Measurements from ENCODE around the gene ARID1A. TPM values are rescaled to one million over a fixed set of nuclear protein-coding genes. Genes with fewer than 3 reads are reported as not detected.

The ARID1A gene
- total RNA-seq, 2 experiments from 2014 or later: 73.1 to 112 TPM

DNA sequence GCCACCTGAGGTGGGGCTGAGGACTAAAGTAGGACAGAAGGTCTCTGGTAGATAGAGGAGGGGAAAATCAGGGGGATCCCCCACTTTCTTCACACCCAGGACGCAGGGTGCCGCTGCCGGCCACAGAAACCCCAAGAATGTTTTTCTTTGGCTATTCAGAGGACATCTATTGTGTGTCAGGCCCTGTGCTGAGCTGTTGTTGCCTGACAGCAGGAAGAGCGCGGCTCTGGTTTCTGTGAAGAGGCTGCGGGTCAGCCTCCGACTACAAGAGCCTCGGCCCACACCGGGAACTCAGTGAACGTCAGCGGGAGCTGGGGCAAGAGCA lies 91.5 kb downstream of the ARID1A start:
- ChIA-PET POLR2A (interaction anchor here (0.6 to 5.8 kb wide), 8 partner anchors 18 to 315 kb away, joined by 3 to 83 read pairs (median 4); partner anchors contain the start of gene HMGN2), CTCF (interaction anchor here (0.5 to 8.0 kb wide), 14 partner anchors 15 to 185 kb away, joined by 3 to 180 read pairs (median 8); no protein-coding TSS in a partner anchor)
- peak; percentile 34 for ATAC-seq
- peaks cover 21% of the 10 kb centered on the region for H3K36me3 Mint-ChIP-seq (ENCODE audit: low read depth)
- peak overlapping the region; percentile 99 for H3K27ac Mint-ChIP-seq
- H3K9me3 Mint-ChIP-seq (ENCODE audit: low read depth): no peaks in the 10 kb centered on the region
- H3K27me3 Mint-ChIP-seq: no peaks in the 10 kb centered on the region
- intact Hi-C loops (cut with DNase I, micrococcal nuclease): loop anchor here (1.0 to 5.0 kb wide), 5 partner anchors 39 to 940 kb away; partner anchors contain the start of genes FAM76A (in 1 of the 2) and ZDHHC18 (in 1 of the 2)
- H3K4me1 Mint-ChIP-seq: peaks cover 56% of the 10 kb centered on the region
- DNase-seq: peak; percentile 84
- H3K4me3 Mint-ChIP-seq: peak overlapping the region; percentile 82

DNA sequence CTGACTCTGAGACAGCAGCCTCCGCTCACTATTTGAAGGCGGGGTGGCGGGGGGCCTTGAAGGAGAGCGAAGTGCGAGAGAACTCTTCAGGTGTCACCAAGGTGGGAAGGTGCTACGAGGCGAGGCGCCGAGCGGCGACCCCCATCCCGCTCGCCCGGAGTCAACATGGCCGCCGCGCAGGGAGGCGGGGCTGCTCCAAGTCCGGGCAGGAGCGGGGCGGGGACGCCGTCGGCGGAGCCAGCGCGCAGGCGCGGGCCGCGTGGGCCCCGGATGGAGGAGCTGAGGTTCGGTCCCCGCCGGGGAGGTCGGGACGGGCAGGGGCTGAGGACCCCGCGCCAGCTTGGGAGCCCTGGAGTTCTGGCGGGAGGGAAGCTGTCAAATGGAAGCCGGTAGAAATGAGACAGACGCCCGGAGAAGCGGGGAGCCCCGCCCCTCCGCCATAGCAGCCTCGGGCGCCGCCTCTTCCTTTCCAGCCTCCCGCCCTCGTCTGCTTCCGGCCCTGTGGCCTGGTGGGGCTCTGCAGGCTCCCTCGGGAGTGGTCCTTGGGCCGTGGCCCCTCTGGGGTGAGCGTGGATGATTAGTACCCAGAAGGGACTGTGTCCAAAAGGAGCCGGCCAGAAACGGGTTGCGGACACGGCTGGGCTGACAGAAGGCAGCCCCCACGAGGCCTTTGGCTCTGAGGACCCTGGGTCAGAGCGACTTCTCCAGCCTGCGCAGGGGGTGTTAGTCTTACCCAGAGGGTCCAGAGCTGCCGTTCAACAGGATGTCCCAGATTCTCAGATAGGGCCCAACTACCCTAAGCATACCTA lies 92.1 kb downstream of the ARID1A start, which contains the start of gene PIGV:
TSS of gene PIGV (plus strand) at position 245 of the 809 bp plus-strand sequence. CDS start 2,866 bp downstream, outside the sequence.
- H3K9me3 Mint-ChIP-seq (ENCODE audit: low read depth): no peaks in the 10 kb centered on the region
- peaks cover 20% of the 10 kb centered on the region for H3K36me3 Mint-ChIP-seq (ENCODE audit: low read depth)
- ATAC-seq: peak; percentile 48
- H3K27ac Mint-ChIP-seq: peak within 1 kb of the TSS; percentile 99
- H3K4me3 Mint-ChIP-seq: peak within 1 kb of the TSS; percentile 82
- POLR2A ChIA-PET: interaction anchor here (0.6 to 5.8 kb wide), 10 partner anchors 18 to 316 kb away, joined by 3 to 83 read pairs (median 6); partner anchors contain the start of gene HMGN2
- DNase-seq: peak; percentile 93
- no peaks in the 10 kb centered on the region for H3K27me3 Mint-ChIP-seq
- H3K4me1 Mint-ChIP-seq: peaks cover 55% of the 10 kb centered on the region
- CTCF ChIA-PET: interaction anchor here (0.5 to 8.0 kb wide), 37 partner anchors 12 to 287 kb away, joined by 3 to 180 read pairs (median 6); no protein-coding TSS in a partner anchor
- intact Hi-C loops (cut with DNase I, micrococcal nuclease): loop anchor here (1.0 to 5.0 kb wide), 6 partner anchors 38 to 939 kb away; partner anchors contain the start of genes DHDDS (in 1 of the 2), FAM76A (in 1 of the 2) and ZDHHC18 (in 1 of the 2)

GRCh38 chr1:26788515-26788785 lies 92.6 kb downstream of the ARID1A start:
- Mint-ChIP-seq H3K4me1 (peaks cover 60% of the 10 kb centered on the region), H3K27me3 (no peaks in the 10 kb centered on the region), H3K9me3 (ENCODE audit: low read depth) (no peaks in the 10 kb centered on the region), H3K27ac (peak overlapping the region; percentile 99), H3K36me3 (ENCODE audit: low read depth) (peaks cover 20% of the 10 kb centered on the region), H3K4me3 (peak overlapping the region; percentile 82)
- ChIA-PET POLR2A (interaction anchor here (0.7 to 5.8 kb wide), 11 partner anchors 44 to 288 kb away, joined by 3 to 83 read pairs (median 5); partner anchors contain the start of gene GPN2), CTCF (interaction anchor here (0.7 to 8.0 kb wide), 44 partner anchors 11 to 288 kb away, joined by 3 to 180 read pairs (median 4); no protein-coding TSS in a partner anchor)
- peak; percentile 3 for ATAC-seq
- peak; percentile 56 for DNase-seq
- intact Hi-C loops (cut with DNase I, micrococcal nuclease): loop anchor here (1.0 to 5.0 kb wide), 3 partner anchors 44 to 939 kb away; partner anchors contain the start of genes DHDDS (in 1 of the 2) and FAM76A (in 1 of the 2)

DNA sequence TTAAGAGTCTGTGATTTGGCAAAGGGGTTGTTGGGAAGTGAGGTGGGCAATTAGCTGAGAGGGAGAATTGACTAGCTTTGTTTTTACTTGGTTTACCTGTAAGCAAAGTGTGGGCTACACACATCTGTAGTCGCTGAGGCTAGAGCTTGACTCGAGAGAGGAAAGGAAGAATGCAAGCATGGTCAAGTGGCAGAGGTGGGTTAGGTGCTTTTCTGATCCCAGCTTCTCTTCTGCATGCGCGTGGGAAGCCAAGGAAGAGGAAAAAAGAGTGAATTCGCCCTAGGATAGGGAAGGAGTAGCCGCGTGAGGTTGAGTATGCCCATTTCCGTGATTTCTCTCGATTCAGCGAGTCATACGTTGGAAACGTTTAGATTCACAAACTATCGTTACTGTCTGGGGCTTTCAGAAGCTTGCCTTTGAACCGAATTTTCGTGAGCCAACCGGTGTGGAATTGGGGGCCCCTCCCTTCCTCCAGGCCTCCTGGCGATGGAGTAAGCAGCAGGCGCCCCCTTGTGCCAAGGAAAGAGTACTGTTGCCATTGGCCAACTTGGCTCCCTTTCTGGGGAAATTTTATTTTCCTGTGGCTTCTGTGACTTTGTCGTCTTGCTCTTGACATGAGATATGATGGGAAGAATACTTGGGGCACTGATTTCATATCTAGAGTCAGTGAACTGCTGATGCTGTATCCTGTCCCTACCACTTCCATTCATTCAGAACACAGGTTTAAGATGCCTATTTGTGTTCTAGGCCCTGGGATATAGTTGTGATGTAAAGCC lies 93.2 kb downstream of the ARID1A start:
- CTCF ChIA-PET: interaction anchor here (0.7 to 8.0 kb wide), 47 partner anchors 11 to 288 kb away, joined by 3 to 180 read pairs (median 4); partner anchors contain the start of gene KDF1
- no peaks in the 10 kb centered on the region for H3K27me3 Mint-ChIP-seq
- H3K4me1 Mint-ChIP-seq: peaks cover 60% of the 10 kb centered on the region
- POLR2A ChIA-PET: interaction anchor here (0.6 to 5.8 kb wide), 12 partner anchors 45 to 288 kb away, joined by 3 to 83 read pairs (median 4); partner anchors contain the start of genes GPATCH3 and GPN2
- H3K4me3 Mint-ChIP-seq: peak overlapping the region; percentile 82
- ATAC-seq (peak; percentile 28), DNase-seq (peak; percentile 94)
- peak overlapping the region; percentile 99 for H3K27ac Mint-ChIP-seq
- peaks cover 22% of the 10 kb centered on the region for H3K36me3 Mint-ChIP-seq (ENCODE audit: low read depth)
- no peaks in the 10 kb centered on the region for H3K9me3 Mint-ChIP-seq (ENCODE audit: low read depth)
- intact Hi-C loops (cut with DNase I, micrococcal nuclease): loop anchor here (1.0 to 5.0 kb wide), 11 partner anchors 21 to 938 kb away; partner anchors contain the start of genes DHDDS (in 1 of the 2) and FAM76A (in 1 of the 2)

DNA sequence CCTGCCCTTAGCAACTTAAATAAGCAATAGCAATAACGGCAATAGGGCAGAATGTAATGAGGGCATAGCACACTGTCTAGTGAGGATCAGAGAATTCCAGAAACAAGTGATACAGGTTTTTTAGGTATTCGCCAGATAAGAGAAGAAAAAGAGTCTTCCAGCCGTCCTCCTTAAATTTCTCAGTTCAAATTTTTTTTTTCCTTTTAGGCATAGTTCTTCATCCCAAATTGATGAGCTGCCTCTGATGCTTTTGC lies 93.7 kb downstream of the ARID1A start:
- H3K27ac Mint-ChIP-seq: peak overlapping the region; percentile 99
- no peak for DNase-seq
- no peaks in the 10 kb centered on the region for H3K9me3 Mint-ChIP-seq (ENCODE audit: low read depth)
- peaks cover 56% of the 10 kb centered on the region for H3K4me1 Mint-ChIP-seq
- peak overlapping the region; percentile 82 for H3K4me3 Mint-ChIP-seq
- ChIA-PET CTCF (interaction anchor here (0.7 to 8.0 kb wide), 30 partner anchors 11 to 289 kb away, joined by 3 to 180 read pairs (median 6); partner anchors contain the start of gene KDF1), POLR2A (interaction anchor here (0.6 to 5.8 kb wide), 9 partner anchors 20 to 289 kb away, joined by 3 to 83 read pairs (median 5); partner anchors contain the start of genes GPATCH3 and GPN2)
- intact Hi-C loops (cut with DNase I, micrococcal nuclease): loop anchor here (1.0 to 5.0 kb wide), 10 partner anchors 21 to 938 kb away; partner anchors contain the start of genes DHDDS (in 1 of the 2) and FAM76A (in 1 of the 2)
- ATAC-seq: no peak
- H3K36me3 Mint-ChIP-seq (ENCODE audit: low read depth): peaks cover 27% of the 10 kb centered on the region
- no peaks in the 10 kb centered on the region for H3K27me3 Mint-ChIP-seq

DNA sequence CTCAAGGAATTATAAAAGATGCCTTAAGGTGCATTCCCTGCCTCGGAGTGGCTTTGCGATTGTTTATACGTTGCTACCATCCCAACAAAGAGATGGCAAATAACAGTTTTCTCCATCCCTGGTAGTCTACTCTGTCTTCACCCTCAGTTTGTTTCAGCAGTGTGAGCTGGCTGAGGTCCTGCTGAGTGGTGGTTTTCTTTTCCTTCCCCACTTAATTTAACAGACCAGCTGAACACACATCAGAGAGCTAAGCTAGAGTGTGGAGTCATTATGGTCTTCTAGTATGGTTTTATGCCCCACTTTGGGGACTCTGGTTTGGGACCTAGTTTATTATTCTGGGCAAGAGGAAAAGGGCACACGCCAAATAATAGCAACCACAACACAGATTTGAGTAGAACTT lies 94.1 kb downstream of the ARID1A start:
- Mint-ChIP-seq H3K4me1 (peaks cover 56% of the 10 kb centered on the region), H3K4me3 (peak overlapping the region; percentile 82), H3K27me3 (no peaks in the 10 kb centered on the region), H3K27ac (peak overlapping the region; percentile 99), H3K9me3 (ENCODE audit: low read depth) (no peaks in the 10 kb centered on the region), H3K36me3 (ENCODE audit: low read depth) (peaks cover 31% of the 10 kb centered on the region)
- CTCF ChIA-PET: interaction anchor here (0.6 to 8.0 kb wide), 35 partner anchors 10 to 358 kb away, joined by 3 to 180 read pairs (median 6); partner anchors contain the start of gene DHDDS
- POLR2A ChIA-PET: interaction anchor here (0.6 to 5.8 kb wide), 14 partner anchors 20 to 290 kb away, joined by 3 to 83 read pairs (median 4); partner anchors contain the start of gene GPATCH3
- peak; percentile 43 for DNase-seq
- intact Hi-C loops (cut with DNase I, micrococcal nuclease): loop anchor here (1.0 to 5.0 kb wide), 17 partner anchors 20 to 937 kb away; partner anchors contain the start of genes DHDDS (in 1 of the 2), FAM76A (in 1 of the 2) and NUDC (in 1 of the 2)
- peak; percentile 20 for ATAC-seq

- peak overlapping the region; percentile 82 for H3K4me3 Mint-ChIP-seq
- ATAC-seq (peak; percentile 48), DNase-seq (peak; percentile 59)
- ChIA-PET CTCF (interaction anchor here (0.6 to 8.0 kb wide), 32 partner anchors 10 to 359 kb away, joined by 3 to 180 read pairs (median 7); partner anchors contain the start of genes DHDDS, HMGN2 and ZDHHC18), POLR2A (interaction anchor here (0.6 to 5.8 kb wide), 14 partner anchors 19 to 290 kb away, joined by 3 to 83 read pairs (median 4); partner anchors contain the start of gene GPATCH3)
- no peaks in the 10 kb centered on the region for H3K9me3 Mint-ChIP-seq (ENCODE audit: low read depth)
- H3K27ac Mint-ChIP-seq: peak overlapping the region; percentile 99
- H3K36me3 Mint-ChIP-seq (ENCODE audit: low read depth): peaks cover 35% of the 10 kb centered on the region
- H3K4me1 Mint-ChIP-seq: peaks cover 53% of the 10 kb centered on the region
- intact Hi-C loops (cut with DNase I, micrococcal nuclease): loop anchor here (1.0 to 5.0 kb wide), 7 partner anchors 51 to 208 kb away; partner anchors contain the start of gene NUDC (in 1 of the 2)
- H3K27me3 Mint-ChIP-seq: no peaks in the 10 kb centered on the region
Measured at GRCh38 chr1:26790551-26790953, 94.7 kb downstream of the ARID1A start.

DNA sequence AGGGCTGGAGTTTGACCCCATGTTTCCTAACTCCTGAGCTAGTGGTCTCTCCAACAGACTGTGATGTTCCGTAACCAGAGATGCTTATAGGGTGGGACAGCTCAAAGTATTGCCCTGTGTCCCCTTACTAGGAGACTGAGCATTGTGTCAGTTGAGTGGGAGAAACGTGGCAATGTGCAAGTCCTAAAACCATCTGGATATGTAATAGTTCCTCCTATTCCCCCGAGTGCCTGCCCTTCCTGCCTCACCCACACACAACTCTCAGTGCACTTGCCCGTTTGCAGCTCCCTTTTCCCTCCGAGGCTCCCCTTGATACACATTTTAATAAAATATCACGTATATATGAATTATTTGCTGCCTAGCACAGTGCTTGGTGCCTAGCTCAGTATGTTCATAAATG lies 95.3 kb downstream of the ARID1A start:
- ChIA-PET CTCF (interaction anchor here (0.6 to 8.0 kb wide), 23 partner anchors 9 to 319 kb away, joined by 3 to 180 read pairs (median 8); partner anchors contain the start of genes HMGN2 and ZDHHC18), POLR2A (interaction anchor here (0.6 to 5.8 kb wide), 8 partner anchors 19 to 210 kb away, joined by 3 to 83 read pairs (median 6); partner anchors contain the start of gene GPATCH3)
- peaks cover 35% of the 10 kb centered on the region for H3K36me3 Mint-ChIP-seq (ENCODE audit: low read depth)
- H3K27ac Mint-ChIP-seq: peak overlapping the region; percentile 99
- H3K4me1 Mint-ChIP-seq: peaks cover 47% of the 10 kb centered on the region
- no peak for DNase-seq
- H3K4me3 Mint-ChIP-seq: peak overlapping the region; percentile 82
- H3K27me3 Mint-ChIP-seq: no peaks in the 10 kb centered on the region
- ATAC-seq: no peak
- intact Hi-C loops (cut with DNase I, micrococcal nuclease): loop anchor here in 1 of 2 experiments (5.0 kb wide), 1 partner anchor 86 kb away; no protein-coding TSS in a partner anchor
- H3K9me3 Mint-ChIP-seq (ENCODE audit: low read depth): no peaks in the 10 kb centered on the region

DNA sequence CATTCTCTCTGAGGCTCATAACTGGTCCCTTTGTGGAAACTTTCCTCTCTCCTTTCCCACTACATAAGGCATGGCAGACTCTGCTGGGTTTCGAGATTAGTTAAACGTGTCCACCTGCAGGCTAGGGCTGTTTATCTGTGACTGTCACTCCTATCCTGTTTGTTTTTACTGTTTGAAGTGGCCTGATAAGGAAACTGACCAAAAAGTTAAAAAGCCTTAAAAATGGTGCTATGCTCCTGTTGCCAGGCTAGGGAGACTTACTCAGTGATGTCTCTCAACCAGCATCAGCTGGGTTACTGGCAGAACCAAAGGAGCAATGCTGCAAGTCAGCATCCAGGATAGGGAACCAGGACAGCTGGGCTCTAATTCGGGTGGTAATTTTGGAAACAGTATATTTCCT lies 95.8 kb downstream of the ARID1A start:
- DNase-seq: no peak
- peak overlapping the region; percentile 82 for H3K4me3 Mint-ChIP-seq
- H3K27ac Mint-ChIP-seq: peak overlapping the region; percentile 99
- H3K4me1 Mint-ChIP-seq: peaks cover 42% of the 10 kb centered on the region
- POLR2A ChIA-PET: interaction anchor here (1.5 to 1.9 kb wide), 2 partner anchors 18 to 211 kb away, joined by 4 to 6 read pairs; no protein-coding TSS in a partner anchor
- ATAC-seq: no peak
- no peaks in the 10 kb centered on the region for H3K27me3 Mint-ChIP-seq
- CTCF ChIA-PET: interaction anchor here (0.6 to 8.0 kb wide), 11 partner anchors 18 to 250 kb away, joined by 3 to 180 read pairs (median 11); no protein-coding TSS in a partner anchor
- no peaks in the 10 kb centered on the region for H3K9me3 Mint-ChIP-seq (ENCODE audit: low read depth)
- intact Hi-C loops (cut with DNase I, micrococcal nuclease): loop anchor here in 1 of 2 experiments (5.0 kb wide), 1 partner anchor 86 kb away; no protein-coding TSS in a partner anchor
- peaks cover 39% of the 10 kb centered on the region for H3K36me3 Mint-ChIP-seq (ENCODE audit: low read depth)

DNA sequence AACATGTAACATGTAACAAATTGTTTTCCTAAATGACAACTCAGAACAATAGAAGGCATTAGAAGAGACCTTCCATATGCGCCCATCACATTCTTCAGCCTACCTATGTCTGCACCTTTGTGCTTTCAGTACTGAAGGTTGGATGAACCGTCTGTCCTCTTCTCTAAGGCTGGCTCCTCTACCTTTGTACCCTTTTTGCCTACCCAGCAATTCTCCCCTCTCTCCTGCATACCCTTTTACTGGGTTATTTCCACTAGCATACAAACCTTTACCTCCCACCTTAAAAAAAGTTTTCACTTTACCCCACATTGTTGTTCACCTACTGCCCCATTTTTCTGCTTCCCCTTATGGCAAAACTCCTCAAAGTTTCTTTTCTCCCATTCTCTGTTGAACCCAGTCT lies 97.1 kb downstream of the ARID1A start:
- ATAC-seq: no peak

More for the DNA sequence above, 97.1 kb downstream of the ARID1A start:
- ChIA-PET POLR2A (no interaction called here), CTCF (interaction anchor here (0.7 to 1.5 kb wide), 2 partner anchors 32 to 41 kb away, joined by 3 read pairs; no protein-coding TSS in a partner anchor)
- peaks cover 37% of the 10 kb centered on the region for H3K4me1 Mint-ChIP-seq
- intact Hi-C loops (cut with DNase I, micrococcal nuclease): loop anchor here in 1 of 2 experiments (5.0 kb wide), 1 partner anchor 84 kb away; no protein-coding TSS in a partner anchor
- H3K4me3 Mint-ChIP-seq: no peak overlapping the region
- no peak for DNase-seq
- H3K27me3 Mint-ChIP-seq: no peaks in the 10 kb centered on the region
- H3K36me3 Mint-ChIP-seq (ENCODE audit: low read depth): peaks cover 39% of the 10 kb centered on the region
- H3K27ac Mint-ChIP-seq: peak overlapping the region; percentile 51
- no peaks in the 10 kb centered on the region for H3K9me3 Mint-ChIP-seq (ENCODE audit: low read depth)

Measured in activated CD4-positive, alpha-beta T cell treated with anti-CD3 and anti-CD28 coated beads for 36 hours (primary cell).